GM18511 (cell line): ENCODE results near the gene SPINT1.
"Not testable (repeated sequence)": the region's sequence is repeated elsewhere in the genome, so short reads cannot be mapped to it uniquely, and the experiment has no call there.

Experiments
- ATAC-seq: cut with Tn5 transposase; IDR thresholded peaks from one replicate; pipeline ENCODE4 v1.9.1; 2021; ENCODE audit warnings: mild to moderate bottlenecking, moderate library complexity; ENCODE audit not compliant: unreplicated experiment

The SPINT1 gene

GRCh38 chr15:40857601-40858341 is 13.9 kb downstream of the SPINT1 start:
- no peak for ATAC-seq

GRCh38 chr15:40858706-40859105 is 14.9 kb downstream of the SPINT1 start:
- ATAC-seq, result no peak

- ATAC-seq, result peak; percentile 73
Measured at GRCh38 chr15:40859206-40859851, 15.5 kb downstream of the SPINT1 start.

- not testable (repeated sequence) for ATAC-seq
Measured at GRCh38 chr15:40861147-40861546, 17.3 kb downstream of the SPINT1 start.

GRCh38 chr15:40863660-40864270 is 19.9 kb downstream of the SPINT1 start:
- no peak for ATAC-seq

- no peak for ATAC-seq
Measured at GRCh38 chr15:40867199-40867598, 23.4 kb downstream of the SPINT1 start.

DNA sequence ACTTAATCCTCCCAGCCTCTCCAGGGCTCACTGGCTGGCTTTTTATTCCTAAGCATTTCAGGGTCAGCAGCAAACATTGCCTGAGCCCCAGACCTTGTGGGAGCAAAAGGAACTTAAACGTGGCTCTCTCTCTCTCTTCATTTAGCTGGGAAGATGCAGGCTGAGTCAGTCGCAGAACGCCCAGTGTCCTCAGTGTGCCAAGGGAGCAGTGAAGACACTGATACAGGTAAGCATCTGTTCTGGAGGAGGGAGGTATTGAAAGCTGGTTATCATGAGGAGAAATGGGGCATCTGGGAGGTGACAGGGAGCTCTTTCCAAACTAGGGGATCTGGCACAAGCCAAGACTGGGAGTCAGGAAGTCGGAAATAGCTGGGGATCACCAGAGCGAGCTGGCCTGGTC is 25.8 kb downstream of the SPINT1 start:
- no peak for ATAC-seq

GRCh38 chr15:40870716-40871115 is 26.9 kb downstream of the SPINT1 start:
- no peak for ATAC-seq

DNA sequence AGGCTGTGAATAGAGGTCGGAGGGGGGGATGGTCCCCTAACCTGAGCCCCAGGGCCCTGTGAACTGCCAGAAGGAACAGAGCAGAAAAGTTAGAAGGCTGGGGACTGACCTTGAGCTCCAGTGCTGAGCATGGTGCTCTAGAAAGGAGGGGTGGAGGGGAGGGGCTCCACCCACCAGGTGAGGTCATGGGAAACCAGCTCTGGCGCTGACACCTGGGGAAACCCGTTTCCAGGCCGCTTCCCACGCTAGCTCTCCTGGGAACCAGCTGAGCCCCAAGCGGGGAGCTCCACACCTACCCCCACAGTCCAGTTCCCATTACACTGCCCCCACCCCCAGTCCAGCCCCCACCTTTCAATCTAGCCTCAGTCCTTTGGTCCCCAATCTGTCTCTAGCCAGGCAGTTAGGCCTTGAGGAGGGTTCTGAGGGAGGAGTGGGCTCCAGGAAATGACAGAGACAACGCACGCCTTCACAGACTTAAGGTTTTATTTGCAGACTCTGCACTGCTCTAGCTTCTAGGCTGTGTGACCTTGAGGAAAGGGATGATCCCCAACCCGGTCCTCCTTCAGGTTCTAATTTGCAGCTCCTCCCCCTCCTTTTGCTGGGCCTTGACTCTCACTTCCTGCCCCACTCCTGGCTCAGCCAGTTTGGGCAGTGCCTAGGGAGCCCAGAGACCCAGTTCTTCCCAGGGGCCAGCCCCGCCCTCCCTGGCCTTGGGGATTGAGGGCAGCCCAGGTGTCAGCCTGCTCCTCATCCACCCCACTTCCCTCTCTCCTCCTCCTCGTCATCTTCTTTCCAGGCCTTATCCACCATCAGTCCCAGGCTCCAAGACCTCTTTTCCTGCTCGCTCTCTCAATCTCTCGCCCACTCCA is 28.1 kb downstream of the SPINT1 start:
- ATAC-seq, result peak; percentile 46

GRCh38 chr15:40872791-40873693 is 29.2 kb downstream of the SPINT1 start:
- ATAC-seq, result no peak

- peak; percentile 66 for ATAC-seq
Measured at GRCh38 chr15:40873694-40874561, 30.1 kb downstream of the SPINT1 start, which contains the start of gene RHOV. Gene RHOV, minus strand, starts transcription at chr15:40874234. Its CDS starts 95 bp downstream, at chr15:40874139.

DNA sequence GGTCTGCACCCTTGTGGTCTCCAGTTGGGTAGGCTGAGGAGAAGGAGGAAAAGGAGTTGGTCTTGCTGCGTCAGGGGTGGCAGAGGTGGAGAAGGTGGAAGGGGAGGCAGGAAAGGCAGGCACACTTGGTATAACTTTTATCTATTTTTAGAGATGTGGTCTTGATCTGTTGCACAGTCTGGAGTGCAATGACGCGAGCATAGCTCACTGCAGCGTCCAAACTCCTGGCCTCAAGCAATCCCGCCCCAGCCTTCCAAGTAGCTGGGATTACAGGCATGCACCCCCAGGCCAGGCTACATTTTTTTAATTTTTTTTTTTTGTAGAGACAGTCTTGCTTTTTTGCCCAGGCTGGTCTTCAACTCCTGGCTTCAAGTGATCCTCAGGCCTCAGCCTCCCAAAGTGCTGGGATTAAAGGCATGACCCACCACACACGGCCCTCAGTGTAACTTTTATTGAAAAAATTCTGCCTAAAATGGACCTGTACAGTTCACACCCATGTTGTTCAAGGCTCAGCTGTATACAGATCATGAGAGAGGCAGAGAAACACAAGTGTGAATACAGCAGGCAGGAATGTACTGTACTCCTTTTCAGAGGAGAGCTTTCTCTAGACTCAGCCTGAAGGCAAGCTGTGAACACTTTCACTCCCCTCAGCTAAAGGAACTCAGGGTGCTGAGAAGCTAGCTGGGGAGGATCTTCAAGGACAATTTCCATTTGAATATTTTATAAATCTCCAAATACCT is 32.3 kb downstream of the SPINT1 start:
- no peak for ATAC-seq

- ATAC-seq, result no peak
Measured at GRCh38 chr15:40877694-40878093, 33.8 kb downstream of the SPINT1 start.

DNA sequence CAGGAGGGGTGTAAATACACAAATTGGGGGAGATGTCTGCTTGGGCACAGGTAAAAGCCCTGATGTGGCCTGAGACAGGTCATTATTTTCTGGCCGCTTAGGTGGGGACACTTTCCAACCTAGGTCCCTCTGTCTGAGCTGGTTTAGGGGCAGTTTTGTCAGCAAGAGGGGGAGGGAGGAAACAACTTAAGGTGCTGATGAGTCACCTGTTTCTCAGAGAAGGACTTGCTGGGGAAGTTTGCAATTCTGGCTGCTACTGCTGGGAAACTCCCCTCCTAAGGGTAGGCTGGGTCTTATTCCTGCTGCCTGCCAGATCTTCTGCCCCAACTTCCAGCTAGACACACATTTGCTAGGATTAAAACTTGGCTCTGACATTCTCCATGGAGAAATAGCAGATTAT is 34.9 kb downstream of the SPINT1 start:
- no peak for ATAC-seq

- no peak for ATAC-seq
Measured at GRCh38 chr15:40879609-40880008, 35.8 kb downstream of the SPINT1 start.

- no peak for ATAC-seq
Measured at GRCh38 chr15:40881351-40881750, 37.5 kb downstream of the SPINT1 start.

GRCh38 chr15:40886586-40886985 is 42.7 kb downstream of the SPINT1 start:
- no peak for ATAC-seq

DNA sequence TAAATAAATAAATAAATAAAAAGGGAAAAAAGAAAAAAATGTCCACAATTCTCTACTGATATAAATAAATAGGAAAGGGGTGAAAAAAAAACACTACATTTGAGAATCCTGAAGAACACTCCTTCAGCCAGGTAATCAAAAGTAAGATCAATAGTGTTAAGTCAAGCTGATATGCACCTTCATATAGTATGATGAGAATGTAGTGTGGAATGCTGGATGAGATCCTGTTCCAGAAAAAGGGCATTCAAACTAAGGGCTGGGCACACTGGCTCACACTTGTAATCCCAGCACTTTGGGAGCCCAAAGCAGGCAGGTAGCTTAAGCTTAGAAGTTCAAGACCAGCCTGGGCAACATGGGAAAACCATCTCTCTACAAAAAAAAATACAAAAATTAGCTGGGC is 45.3 kb downstream of the SPINT1 start:
- ATAC-seq, result no peak
